Fibroblast of peridontal ligament (primary cell): ENCODE data around the gene C22orf42.
A peak's percentile ranks its signal among the peaks of the same experiment; 100 is the strongest.
"Not testable (repeated sequence)": the region's sequence is repeated elsewhere in the genome, so short reads cannot be mapped to it uniquely, and the experiment has no call there.

Experiments
- DNase-seq: peaks from one replicate; pipeline ENCODE4 v3.0.0-alpha.2; 2010; ENCODE audit errors: extremely low read depth

The C22orf42 gene

DNA sequence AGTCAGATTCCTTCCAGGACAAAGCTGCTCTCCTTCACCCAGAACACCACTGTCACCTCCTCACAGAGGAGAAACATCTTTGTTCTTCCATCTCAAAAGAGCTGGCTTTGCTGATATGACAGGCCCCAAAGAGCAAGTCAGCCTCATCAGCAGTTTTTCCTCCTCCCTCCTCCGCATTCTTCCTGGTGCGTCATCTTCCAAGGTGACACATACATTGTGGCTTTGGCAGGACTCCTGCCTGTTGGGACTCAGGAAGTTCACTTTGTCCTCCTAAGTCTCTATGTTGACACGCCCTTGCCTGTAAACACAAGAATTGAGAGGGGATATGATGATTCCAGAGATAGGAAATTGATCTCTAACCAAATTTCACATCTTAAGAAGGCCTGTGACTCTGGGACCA is 23.1 kb downstream of the C22orf42 start:
- peak; percentile 4 for DNase-seq

DNA sequence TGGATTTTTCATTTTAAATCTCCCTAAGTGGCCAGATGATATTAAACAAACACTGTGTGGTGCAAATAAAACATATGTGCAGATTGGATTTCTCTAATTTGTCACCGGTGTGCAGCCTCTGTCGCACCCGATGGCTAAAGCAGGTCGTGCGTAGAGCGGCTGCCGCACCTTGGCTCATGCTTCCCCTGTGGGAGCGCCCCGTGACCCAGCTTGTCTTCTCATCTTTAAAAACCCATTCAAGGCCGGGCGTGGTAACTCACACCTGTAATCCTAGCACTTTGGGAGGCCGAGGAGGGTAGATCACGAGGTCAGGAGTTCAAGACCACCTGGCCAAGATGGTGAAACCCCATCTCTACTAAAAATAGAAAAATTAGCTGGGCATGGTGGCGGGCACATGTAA is 24.3 kb downstream of the C22orf42 start:
- not testable (repeated sequence) for DNase-seq

DNA sequence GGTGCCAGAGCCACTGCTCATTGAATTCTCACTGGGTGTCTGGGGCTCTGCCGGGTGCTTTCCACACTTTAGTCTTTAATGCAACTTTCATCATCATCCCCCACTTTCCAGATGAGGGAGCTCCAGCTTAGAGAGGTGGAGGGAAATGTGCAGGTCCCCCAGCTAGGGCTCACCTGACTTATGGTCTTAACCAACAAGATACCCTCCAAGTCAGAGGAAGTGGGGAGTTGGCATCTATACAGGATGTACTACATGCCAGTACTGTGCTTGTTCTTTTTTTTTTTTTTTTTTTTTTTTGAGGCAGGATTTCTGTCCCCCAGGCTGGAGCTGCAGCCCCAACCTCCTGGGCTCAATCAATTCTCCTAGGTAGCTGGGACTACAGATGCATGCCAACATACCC is 26.3 kb downstream of the C22orf42 start:
- DNase-seq = no peak

GRCh38 chr22:32132126-32132525 is 27.0 kb downstream of the C22orf42 start:
- no peak for DNase-seq

DNA sequence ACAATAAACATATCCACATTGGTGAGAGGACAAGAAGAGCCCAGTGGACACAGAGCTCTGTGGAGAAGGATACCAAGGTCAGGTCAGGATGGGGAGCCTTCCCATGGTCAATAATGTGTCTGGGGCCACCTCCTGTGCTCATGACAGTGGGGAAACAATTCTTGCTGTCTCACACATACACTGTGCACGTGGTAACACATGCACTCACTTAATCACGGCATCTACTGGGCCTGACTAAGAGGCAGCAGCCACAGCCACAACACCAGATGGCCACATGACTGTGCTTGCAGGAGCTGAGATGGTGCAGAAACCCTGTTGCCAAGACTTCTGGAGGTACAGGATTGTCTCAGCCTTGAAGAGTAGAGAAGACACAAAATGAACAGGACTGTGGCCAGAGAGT is 28.6 kb downstream of the C22orf42 start:
- DNase-seq = no peak

DNA sequence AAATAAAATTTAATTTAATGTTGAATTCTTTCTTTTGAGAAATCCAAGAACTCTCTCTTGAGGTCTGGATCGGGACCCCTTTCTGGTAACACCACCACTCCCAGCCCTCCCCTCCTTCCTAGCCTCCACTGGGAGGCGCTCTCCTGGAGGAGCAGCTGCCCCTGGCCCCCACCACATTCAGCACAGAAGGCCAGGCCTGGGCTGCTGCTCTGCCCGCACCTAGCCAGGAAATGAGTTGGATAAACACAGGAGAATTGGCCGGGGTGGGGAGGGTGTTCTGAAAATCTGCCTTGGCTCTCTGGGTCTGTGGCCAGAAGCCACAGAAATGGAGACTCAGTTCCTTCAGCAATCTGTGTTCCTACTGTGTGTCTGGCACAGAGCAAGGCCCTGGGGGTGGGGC is 31.2 kb downstream of the C22orf42 start:
- DNase-seq = no peak

DNA sequence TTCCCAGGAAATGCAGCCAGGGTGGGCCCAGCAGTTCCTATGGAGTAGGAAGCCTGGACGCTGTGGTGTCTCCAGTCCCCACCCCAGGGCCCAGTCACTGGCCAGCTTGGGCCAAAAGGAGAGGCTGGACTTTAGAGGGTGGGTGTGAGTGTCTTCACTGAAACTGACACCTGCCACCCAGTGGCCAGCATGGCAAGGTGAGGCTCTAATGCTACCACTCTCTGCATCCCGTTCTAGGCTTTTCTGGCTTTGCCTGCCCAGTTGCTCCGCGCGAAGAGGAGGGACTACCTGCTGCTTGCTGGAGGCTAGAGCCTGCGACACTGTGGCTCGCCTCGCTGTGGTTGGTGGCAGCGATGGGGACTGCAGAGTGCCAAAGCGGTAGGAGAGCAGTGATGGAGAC is 35.4 kb downstream of the C22orf42 start:
- DNase-seq = no peak

DNA sequence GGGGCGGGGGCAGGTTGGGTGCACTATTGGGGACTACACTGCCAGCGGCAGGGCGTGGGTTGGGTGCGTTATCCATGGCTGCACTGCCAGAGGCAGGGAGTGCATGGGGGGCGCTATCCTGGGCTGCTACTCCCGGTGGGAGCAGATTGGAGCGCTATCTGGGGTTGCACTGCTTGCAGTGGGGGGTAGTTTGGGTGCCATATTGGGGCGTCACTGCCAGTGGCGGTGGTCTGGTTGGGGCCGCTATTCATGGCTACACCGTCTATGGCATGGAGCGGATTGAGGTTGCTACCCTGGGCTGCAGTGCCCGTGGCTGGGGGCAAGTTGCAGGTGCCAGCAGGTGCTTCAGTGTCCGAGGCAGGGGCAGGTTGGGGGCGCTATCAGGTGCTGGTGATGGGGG is 36.2 kb downstream of the C22orf42 start:
- no peak for DNase-seq

GRCh38 chr22:32120603-32121002 is 38.5 kb downstream of the C22orf42 start:
- no peak for DNase-seq

- no peak for DNase-seq
Measured at GRCh38 chr22:32119568-32120235, 39.4 kb downstream of the C22orf42 start.

DNA sequence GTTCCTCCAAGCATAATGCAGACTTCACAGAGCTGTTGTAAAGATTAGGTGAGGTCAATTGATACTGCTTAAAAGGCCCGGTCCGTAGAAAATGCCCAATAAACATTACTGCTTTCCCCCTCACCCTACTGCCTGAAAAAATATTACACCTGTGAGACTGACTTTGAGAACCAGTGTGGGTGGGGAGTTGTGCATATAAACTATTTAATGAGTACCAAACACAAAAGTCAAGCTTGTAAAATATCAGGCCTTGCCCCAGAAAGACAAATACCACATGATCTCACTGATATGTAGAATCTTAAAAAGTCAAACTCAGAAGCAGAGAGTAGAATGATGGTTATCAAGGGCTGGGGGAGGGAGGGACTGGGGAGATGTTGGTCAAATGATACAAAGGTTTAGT is 46.7 kb downstream of the C22orf42 start:
- no peak for DNase-seq

GRCh38 chr22:32106930-32107329 is 52.2 kb downstream of the C22orf42 start:
- DNase-seq = peak; percentile 1

DNA sequence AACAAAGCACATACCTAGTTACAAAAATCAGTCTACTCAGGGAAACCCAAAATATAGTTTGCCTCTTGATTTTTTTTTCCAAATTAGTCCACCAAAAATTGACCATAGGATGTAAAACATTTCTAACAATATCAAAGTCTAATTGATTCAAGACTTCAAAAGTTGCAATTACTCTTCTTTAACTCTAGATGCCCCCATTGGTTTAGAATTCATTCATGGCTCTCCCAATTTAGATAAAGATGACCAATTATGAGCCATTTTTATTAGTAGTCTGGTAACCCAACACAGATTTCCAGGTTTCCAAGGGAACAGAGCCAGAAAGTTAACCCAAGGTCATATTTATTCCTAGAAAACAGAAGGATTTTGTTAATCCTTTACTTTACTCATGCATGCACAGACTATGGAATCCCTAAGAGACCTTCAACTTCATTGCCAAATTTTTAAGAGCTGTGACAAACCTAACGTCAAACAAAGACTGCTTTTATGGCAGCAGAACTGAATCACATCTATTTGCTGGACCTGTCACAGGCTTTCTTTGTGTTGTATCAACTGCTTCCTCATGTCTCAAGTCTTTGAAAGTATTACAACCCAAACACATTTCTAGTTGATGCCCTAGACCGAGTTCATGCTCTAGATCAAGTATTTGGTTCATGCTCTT is 55.3 kb downstream of the C22orf42 start:
- peak; percentile 10 for DNase-seq

DNA sequence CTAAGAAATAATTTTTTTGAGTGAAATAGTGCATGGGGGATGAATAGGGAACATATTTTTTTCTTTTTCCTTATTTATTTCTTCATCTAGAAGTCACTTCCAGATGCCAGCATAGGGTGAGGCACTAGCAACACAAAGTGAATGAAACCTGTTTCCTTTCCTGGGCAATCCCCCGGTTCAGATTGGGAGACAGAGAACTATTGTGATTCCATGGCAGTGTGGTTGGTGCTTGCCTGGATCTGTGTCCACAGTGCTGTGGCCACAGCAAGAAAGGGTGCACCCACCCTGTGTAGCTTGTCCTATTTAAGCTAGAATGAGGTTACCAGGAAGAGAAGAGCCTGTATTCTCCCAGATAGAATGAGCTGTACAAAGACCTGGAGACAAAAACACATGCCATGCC is 58.4 kb downstream of the C22orf42 start:
- DNase-seq = no peak
